ENCODE results near the gene AFF2.
A peak's percentile ranks its signal among the peaks of the same experiment; 100 is the strongest.

Gene AFF2

DNA sequence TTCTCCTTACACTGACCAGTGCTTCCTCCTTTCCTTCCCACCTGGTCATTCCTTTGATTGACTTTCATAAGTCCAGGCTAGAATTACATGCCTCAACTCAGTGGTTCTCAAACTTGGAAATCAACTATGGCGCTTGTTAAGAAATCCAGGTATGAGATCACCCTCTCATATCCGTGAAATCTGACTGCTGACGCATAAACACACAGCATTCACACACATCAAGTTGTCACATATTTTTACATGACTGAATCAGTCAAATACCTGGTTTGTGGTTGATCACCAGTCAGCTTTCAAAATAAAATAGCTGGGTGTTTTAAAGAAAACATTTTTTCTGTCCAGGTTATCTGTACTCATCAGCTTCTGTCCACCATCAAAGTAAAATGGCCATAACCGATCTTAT is 433.5 kb downstream of the AFF2 start:
- TF ChIP-seq, protein P1, sequence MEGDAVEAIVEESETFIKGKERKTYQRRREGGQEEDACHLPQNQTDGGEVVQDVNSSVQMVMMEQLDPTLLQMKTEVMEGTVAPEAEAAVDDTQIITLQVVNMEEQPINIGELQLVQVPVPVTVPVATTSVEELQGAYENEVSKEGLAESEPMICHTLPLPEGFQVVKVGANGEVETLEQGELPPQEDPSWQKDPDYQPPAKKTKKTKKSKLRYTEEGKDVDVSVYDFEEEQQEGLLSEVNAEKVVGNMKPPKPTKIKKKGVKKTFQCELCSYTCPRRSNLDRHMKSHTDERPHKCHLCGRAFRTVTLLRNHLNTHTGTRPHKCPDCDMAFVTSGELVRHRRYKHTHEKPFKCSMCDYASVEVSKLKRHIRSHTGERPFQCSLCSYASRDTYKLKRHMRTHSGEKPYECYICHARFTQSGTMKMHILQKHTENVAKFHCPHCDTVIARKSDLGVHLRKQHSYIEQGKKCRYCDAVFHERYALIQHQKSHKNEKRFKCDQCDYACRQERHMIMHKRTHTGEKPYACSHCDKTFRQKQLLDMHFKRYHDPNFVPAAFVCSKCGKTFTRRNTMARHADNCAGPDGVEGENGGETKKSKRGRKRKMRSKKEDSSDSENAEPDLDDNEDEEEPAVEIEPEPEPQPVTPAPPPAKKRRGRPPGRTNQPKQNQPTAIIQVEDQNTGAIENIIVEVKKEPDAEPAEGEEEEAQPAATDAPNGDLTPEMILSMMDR (IDR thresholded peaks at IDR 0.05; ENCODE audit: insufficient read depth, low read depth, low read length, missing control alignments), result no peak
- DNase-seq (ENCODE audit: low read depth), result peak; percentile 77

GRCh38 chrX:148938348-148938747 is 437.9 kb downstream of the AFF2 start:
- TF ChIP-seq, protein P1 (IDR thresholded peaks at IDR 0.05; ENCODE audit: insufficient read depth, low read depth, low read length, missing control alignments), result no peak
- DNase-seq (ENCODE audit: low read depth), result no peak
- no peak overlapping the region for H3K4me3 ChIP-seq (ENCODE audit: low read length)

More for the DNA sequence above, 433.5 kb downstream of the AFF2 start:
- no peak overlapping the region for H3K4me3 ChIP-seq (ENCODE audit: low read length)

GRCh38 chrX:148940411-148940996 is 440.1 kb downstream of the AFF2 start:
- H3K4me3 ChIP-seq (ENCODE audit: low read length), result no peak overlapping the region
- TF ChIP-seq, protein P1 (IDR thresholded peaks at IDR 0.05; ENCODE audit: insufficient read depth, low read depth, low read length, missing control alignments), result no peak
- no peak for DNase-seq (ENCODE audit: low read depth)

DNA sequence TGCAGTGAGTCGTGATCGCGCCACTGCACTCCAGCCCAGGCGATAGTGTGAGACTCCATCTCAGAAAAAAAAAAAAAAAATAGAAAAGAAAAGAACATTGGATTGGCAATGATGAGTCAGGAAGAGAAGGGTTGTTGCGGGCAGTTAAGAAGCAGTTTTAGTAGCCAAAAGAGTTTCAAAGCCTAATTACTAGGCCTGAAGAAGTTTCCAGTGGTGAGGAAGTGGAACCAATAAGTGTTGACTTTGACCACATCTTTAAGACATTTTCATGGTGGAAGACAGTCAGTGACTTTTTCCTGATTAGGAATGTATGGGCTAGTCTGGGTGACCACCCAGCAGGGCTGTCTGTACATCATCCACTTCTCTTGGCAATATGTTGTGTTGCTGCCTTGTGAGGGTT is 442.3 kb downstream of the AFF2 start:
- TF ChIP-seq, protein P1 (IDR thresholded peaks at IDR 0.05; ENCODE audit: insufficient read depth, low read depth, low read length, missing control alignments), result no peak
- DNase-seq (ENCODE audit: low read depth), result no peak
- H3K4me3 ChIP-seq (ENCODE audit: low read length), result no peak overlapping the region

- no peak overlapping the region for H3K4me3 ChIP-seq (ENCODE audit: low read length)
- TF ChIP-seq, protein P1 (IDR thresholded peaks at IDR 0.05; ENCODE audit: insufficient read depth, low read depth, low read length, missing control alignments), result no peak
- DNase-seq (ENCODE audit: low read depth), result no peak
Measured at GRCh38 chrX:148947399-148947975, 447.1 kb downstream of the AFF2 start.

GRCh38 chrX:148956352-148956751 is 455.9 kb downstream of the AFF2 start:
- no peak for DNase-seq (ENCODE audit: low read depth)
- TF ChIP-seq, protein P1 (IDR thresholded peaks at IDR 0.05; ENCODE audit: insufficient read depth, low read depth, low read length, missing control alignments), result no peak

DNA sequence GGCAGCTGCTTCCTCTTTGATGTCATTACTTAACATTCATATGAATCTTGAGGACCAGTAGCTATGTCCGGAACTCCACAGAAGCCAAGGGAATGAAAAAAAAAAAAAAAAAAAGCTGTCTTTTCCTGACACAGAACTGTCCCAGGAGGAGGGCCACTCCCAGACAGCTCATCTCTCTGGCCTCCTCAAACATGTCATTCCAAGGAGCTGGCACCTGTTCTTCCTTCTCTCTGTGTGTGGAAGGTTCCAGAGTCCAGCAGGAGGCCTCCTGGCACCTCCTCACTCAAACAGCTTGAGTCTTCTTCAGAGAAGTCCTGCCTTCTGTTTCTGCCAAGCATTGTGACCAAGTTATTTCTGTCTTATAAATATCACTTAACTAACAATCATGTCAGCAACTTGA is 458.5 kb downstream of the AFF2 start:
- peak; percentile 38 for DNase-seq (ENCODE audit: low read depth)
- H3K4me3 ChIP-seq (ENCODE audit: low read length), result no peak overlapping the region
- TF ChIP-seq, protein P1 (IDR thresholded peaks at IDR 0.05; ENCODE audit: insufficient read depth, low read depth, low read length, missing control alignments), result no peak

More at GRCh38 chrX:148956352-148956751, 455.9 kb downstream of the AFF2 start:
- H3K4me3 ChIP-seq (ENCODE audit: low read length), result no peak overlapping the region
